Breast epithelium (tissue), 4 donors: ENCODE measurements around the gene TTBK1. TPM values are rescaled to one million over a fixed set of nuclear protein-coding genes. Genes with fewer than 3 reads are reported as not detected.

Source experiments
- DNase-seq, 2 donors: peaks; one replicate each; pipeline ENCODE4 v3.0.0-alpha.2; 2019; ENCODE audit warnings: low spot score in 2 of 2
- H3K27ac ChIP-seq, 2 donors: fragments of 200-600 bp; sonication (generic) in 1 of 2; one replicate each; pipeline ENCODE4 v1.5.1; 2016 to 2019; ENCODE audit warnings: mild to moderate bottlenecking in 1 of 2
- H3K27me3 ChIP-seq, 2 donors: fragments of 200-600 bp; sonication (generic) in 1 of 2; one replicate each; pipeline versions ENCODE4 v1.5.1 to v1.6.0; 2017 to 2019; ENCODE audit warnings: control low read depth in 1 of 2, mild to moderate bottlenecking in 1 of 2
- H3K36me3 ChIP-seq: fragments of 200-600 bp; one replicate; pipeline ENCODE4 v1.5.1; 2019
- H3K4me1 ChIP-seq, 2 donors: fragments of 200-600 bp; sonication (generic); one replicate each; pipeline ENCODE4 v1.5.1; 2016 to 2019; ENCODE audit warnings: control low read depth in 1 of 2
- H3K4me3 ChIP-seq, 3 donors: fragments of 200-600 bp; sonication (generic); 1 replicate in 2 of 3; 2 replicates in 1 of 3; pipeline ENCODE4 v1.5.1; 2016 to 2019; ENCODE audit warnings: mild to moderate bottlenecking in 3 of 3, moderate library complexity in 2 of 3
- H3K9me3 ChIP-seq, 2 donors: fragments of 200-600 bp; sonication (generic) in 1 of 2; one replicate each; pipeline ENCODE4 v1.5.1; 2016 to 2019; ENCODE audit warnings: control low read depth in 1 of 2
- CTCF ChIP-seq, 3 donors: fragments of 450-650 bp; IDR thresholded peaks; one replicate each; pipeline ENCODE4 v1.5.1; 2016 to 2017; ENCODE audit warnings: antibody characterized with exemption in 3 of 3, mild to moderate bottlenecking in 3 of 3, moderate library complexity in 3 of 3
- POLR2A ChIP-seq: fragments of 450-650 bp; IDR thresholded peaks from one replicate; pipeline ENCODE4 v1.6.1; 2016; ENCODE audit warnings: antibody characterized with exemption, mild to moderate bottlenecking, moderate library complexity
- POLR2AphosphoS5 ChIP-seq, 3 donors: sonication (generic); formaldehyde crosslinking; IDR thresholded peaks; one replicate each; pipeline ENCODE4 v1.6.1; 2017; ENCODE audit warnings: antibody characterized with exemption in 3 of 3
- intact Hi-C: fragments of 100-400 bp; cut with DNase I; formaldehyde crosslinking; loops from one replicate; pipeline ENCODE4 v1.15.1; 2023; ENCODE audit warnings: low total_unique reads
- total RNA-seq, 3 donors: library from RNA; depleted of rRNA; stranded (reverse); fragments of >200 nt; gene quantifications; one replicate each; pipeline ENCODE4 v1.1.0, GENCODE V29; 2016

The TTBK1 gene
- total RNA-seq, 3 donors from 2014 or later, result under 0.01 TPM; not detected in 2

DNA sequence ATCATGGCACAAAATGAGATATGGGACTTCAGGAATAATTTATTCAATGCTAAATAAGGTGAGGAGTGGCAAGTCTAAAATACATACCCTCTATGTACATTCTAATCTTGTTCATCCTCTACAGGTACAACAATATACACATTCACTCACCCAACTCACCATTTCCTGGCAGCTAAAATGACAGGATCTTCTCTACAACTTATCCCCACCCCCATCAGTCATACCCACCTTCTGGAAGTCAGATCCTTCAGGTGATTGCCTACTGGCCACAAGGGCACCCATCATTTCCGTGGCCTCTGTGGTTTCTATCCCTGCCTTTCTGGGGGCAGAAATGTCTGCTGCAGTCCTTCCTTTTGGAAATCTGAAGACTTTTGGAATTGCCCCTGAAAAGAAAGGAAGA, 88.2 kb downstream of the TTBK1 start:
- TF ChIP-seq CTCF (IDR thresholded peaks at IDR 0.05) (no peak), POLR2AphosphoS5 (IDR thresholded peaks at IDR 0.05) (no peak), POLR2A (no peak)
- no peaks in the 10 kb centered on the region for H3K4me1 ChIP-seq
- no peak overlapping the region for H3K4me3 ChIP-seq
- no peaks in the 10 kb centered on the region for H3K9me3 ChIP-seq
- intact Hi-C loops, result no loop called here
- H3K36me3 ChIP-seq, result no peaks in the 10 kb centered on the region
- H3K27ac ChIP-seq, result no peak overlapping the region
- DNase-seq, result no peak
- no peaks in the 10 kb centered on the region for H3K27me3 ChIP-seq

DNA sequence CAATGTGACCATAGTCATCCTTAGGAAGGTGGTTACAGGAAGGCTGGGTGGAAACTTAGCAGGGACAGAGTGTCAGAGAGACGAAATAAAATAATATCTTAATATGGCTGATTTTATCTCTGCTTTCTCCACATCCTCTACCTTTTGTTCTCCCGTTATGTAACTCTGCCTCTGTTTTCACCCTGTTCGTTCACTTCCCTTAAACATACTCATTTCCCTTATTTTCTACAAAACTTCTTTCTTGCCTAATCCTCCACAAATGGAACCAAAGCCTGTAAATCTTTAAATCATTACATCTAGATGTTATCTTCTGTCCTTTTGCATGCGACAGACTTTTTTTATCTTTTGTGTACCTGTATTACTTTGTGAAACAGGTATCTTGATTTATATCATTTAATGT, 88.6 kb downstream of the TTBK1 start:
- H3K27me3 ChIP-seq, result no peaks in the 10 kb centered on the region
- H3K36me3 ChIP-seq, result no peaks in the 10 kb centered on the region
- no peak overlapping the region for H3K27ac ChIP-seq
- no peaks in the 10 kb centered on the region for H3K4me1 ChIP-seq
- H3K4me3 ChIP-seq, result no peak overlapping the region
- no peak for DNase-seq
- no peaks in the 10 kb centered on the region for H3K9me3 ChIP-seq
- no peak for TF ChIP-seq POLR2A
- no peak for TF ChIP-seq CTCF (IDR thresholded peaks at IDR 0.05)
- TF ChIP-seq POLR2AphosphoS5 (IDR thresholded peaks at IDR 0.05), result no peak
- intact Hi-C loops, result no loop called here

DNA sequence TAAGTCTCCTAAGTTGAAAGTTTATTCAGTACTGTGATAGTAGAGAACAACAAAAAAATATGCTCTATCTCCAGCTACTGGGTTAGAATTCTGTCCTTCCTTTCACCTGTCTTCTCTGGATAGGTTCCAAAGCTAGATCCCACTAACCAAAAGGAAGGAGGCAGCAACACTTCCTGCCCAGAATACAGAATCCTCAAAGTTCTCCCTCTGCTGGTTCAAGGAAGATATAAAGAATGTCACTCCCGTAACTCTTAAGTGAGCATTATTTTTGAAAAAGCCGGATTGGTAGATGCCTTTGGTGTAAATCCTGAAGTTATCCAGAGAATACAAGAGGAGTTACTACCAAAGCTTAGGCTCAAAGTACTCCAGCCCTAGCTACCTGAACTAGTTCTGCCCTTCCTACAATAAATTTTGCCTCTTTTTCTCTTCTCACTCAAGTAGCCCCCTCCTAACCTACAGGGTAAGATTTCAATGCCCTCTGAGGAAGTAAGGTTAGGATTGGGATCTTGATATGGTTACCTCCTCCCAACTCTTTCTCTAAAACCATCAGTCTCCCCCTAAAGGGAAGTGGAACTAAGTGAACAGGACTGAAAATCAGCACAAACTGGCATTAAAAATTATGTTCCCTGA, 91.3 kb downstream of the TTBK1 start:
- no peaks in the 10 kb centered on the region for H3K27me3 ChIP-seq
- intact Hi-C loops, result no loop called here
- TF ChIP-seq POLR2AphosphoS5 (IDR thresholded peaks at IDR 0.05) (no peak), CTCF (IDR thresholded peaks at IDR 0.05) (peak in 2 of 3 donors; percentile 34 to 54)
- no peaks in the 10 kb centered on the region for H3K36me3 ChIP-seq
- no peak for DNase-seq
- H3K4me1 ChIP-seq, result no peaks in the 10 kb centered on the region
- no peak overlapping the region for H3K27ac ChIP-seq
- H3K4me3 ChIP-seq, result no peak overlapping the region
- H3K9me3 ChIP-seq, result no peaks in the 10 kb centered on the region

GRCh38 chr6:43335469-43335868, 92.2 kb downstream of the TTBK1 start:
- no peak overlapping the region for H3K27ac ChIP-seq
- H3K27me3 ChIP-seq, result no peaks in the 10 kb centered on the region
- no peak for TF ChIP-seq POLR2A
- no peak for TF ChIP-seq POLR2AphosphoS5 (IDR thresholded peaks at IDR 0.05)
- no peak for TF ChIP-seq CTCF (IDR thresholded peaks at IDR 0.05)
- H3K4me3 ChIP-seq, result no peak overlapping the region
- intact Hi-C loops, result no loop called here
- H3K9me3 ChIP-seq, result no peaks in the 10 kb centered on the region
- no peaks in the 10 kb centered on the region for H3K4me1 ChIP-seq
- no peaks in the 10 kb centered on the region for H3K36me3 ChIP-seq
- no peak for DNase-seq

DNA sequence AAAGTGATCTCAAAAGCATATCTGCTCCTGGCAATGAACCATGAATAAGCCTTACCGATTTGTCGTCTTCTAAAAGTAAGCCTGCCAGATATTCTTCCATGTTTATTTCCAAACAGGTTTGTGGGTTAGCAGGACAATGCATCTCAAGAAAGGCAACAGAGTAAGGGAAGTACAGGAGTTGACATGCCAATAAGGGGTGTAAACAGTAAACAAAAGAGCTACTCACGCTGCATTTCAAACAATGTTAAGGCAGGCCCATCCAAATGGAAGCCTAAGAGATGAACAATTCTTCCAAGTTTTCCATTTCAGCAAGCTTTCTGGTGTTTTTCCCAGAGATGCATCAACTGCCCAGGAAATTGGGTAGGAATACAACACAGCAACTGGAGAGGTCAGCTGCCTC, 93.1 kb downstream of the TTBK1 start:
- Histone ChIP-seq H3K4me1 (no peaks in the 10 kb centered on the region), H3K27me3 (no peaks in the 10 kb centered on the region), H3K4me3 (no peak overlapping the region), H3K36me3 (no peaks in the 10 kb centered on the region), H3K27ac (no peak overlapping the region), H3K9me3 (no peaks in the 10 kb centered on the region)
- no peak for DNase-seq
- TF ChIP-seq POLR2AphosphoS5 (IDR thresholded peaks at IDR 0.05) (no peak), CTCF (IDR thresholded peaks at IDR 0.05) (no peak), POLR2A (no peak)
- intact Hi-C loops, result no loop called here

Other genes starting within 250 kb of the TTBK1 start
- gene MEA1, start 229.5 kb upstream of the TTBK1 start, total RNA-seq, result 10 to 100 TPM; 65.0 to 78.0 (median 76.3) TPM
- gene KLHDC3, start 229.2 kb upstream of the TTBK1 start, total RNA-seq, result 10 to 100 TPM; 91.4 to 97.3 (median 92.5) TPM
- gene RRP36, start 221.9 kb upstream of the TTBK1 start, total RNA-seq, result 10 to 100 TPM; 48.8 to 69.2 (median 56.3) TPM
- gene CUL7, start 189.6 kb upstream of the TTBK1 start, total RNA-seq, result 10 to 100 TPM; 12.6 to 21.4 (median 19.3) TPM
- gene MRPL2, start 184.0 kb upstream of the TTBK1 start, total RNA-seq, result 10 to 100 TPM; 17.9 to 32.1 (median 29.1) TPM
- gene KLC4, start 183.8 kb upstream of the TTBK1 start, total RNA-seq, result 10 to 100 TPM; 20.5 to 33.7 (median 21.0) TPM
- 10 to 100 TPM in 2 of 3 donors, 1 to 10 TPM in 1; 7.0 to 57.1 (median 52.1) TPM for gene PTK7, start 167.2 kb upstream of the TTBK1 start, total RNA-seq
- gene SRF, start 72.2 kb upstream of the TTBK1 start, total RNA-seq, result 10 to 100 TPM; 18.1 to 32.1 (median 28.5) TPM
- gene CUL9, start 61.3 kb upstream of the TTBK1 start, total RNA-seq, result 10 to 100 TPM; 25.1 to 47.5 (median 43.3) TPM
- 10 to 100 TPM; 46.5 to 61.1 (median 53.7) TPM for gene DNPH1, start 14.0 kb upstream of the TTBK1 start, total RNA-seq
- not detected for gene SLC22A7, start 54.8 kb downstream of the TTBK1 start, total RNA-seq
- 1 to 10 TPM; 1.6 to 2.1 (median 1.9) TPM for gene CRIP3, start 65.3 kb downstream of the TTBK1 start, total RNA-seq
- gene ZNF318, start 126.2 kb downstream of the TTBK1 start, total RNA-seq, result 10 to 100 TPM; 15.4 to 19.5 (median 17.4) TPM
- gene ABCC10, start 184.1 kb downstream of the TTBK1 start, total RNA-seq, result 10 to 100 TPM in 2 of 3 donors, 1 to 10 TPM in 1; 9.0 to 19.9 (median 12.1) TPM
- gene DLK2, start 212.1 kb downstream of the TTBK1 start, total RNA-seq, result 1 to 10 TPM in 2 of 3 donors, not detected in 1; 3.6 to 8.9 TPM
- gene TJAP1, start 234.1 kb downstream of the TTBK1 start, total RNA-seq, result 10 to 100 TPM; 18.6 to 21.8 (median 21.3) TPM